ENCODE measurements around the gene OR1I1.
"Not testable (repeated sequence)": the region's sequence is repeated elsewhere in the genome, so short reads cannot be mapped to it uniquely, and the experiment has no call there.

The OR1I1 gene

GRCh38 chr19:15081911-15082310 lies at the start of gene OR1I1:
OR1I1 (plus strand) TSS chr19:15082211; CDS start chr19:15087066, 4,855 bp downstream.
- DNase-seq, result no peak

GRCh38 chr19:15035795-15036311 lies 46.2 kb upstream of the OR1I1 start:
- no peak for DNase-seq

- DNase-seq, result no peak
These were observed 44.4 kb upstream of the OR1I1 start for GRCh38 chr19:15037586-15037985.

GRCh38 chr19:15038294-15038693 lies 43.7 kb upstream of the OR1I1 start:
- no peak for DNase-seq

- DNase-seq, result no peak
These were observed 40.0 kb upstream of the OR1I1 start for GRCh38 chr19:15042003-15042402.

GRCh38 chr19:15042826-15043225 lies 39.2 kb upstream of the OR1I1 start:
- no peak for DNase-seq

- DNase-seq, result no peak
These were observed 36.5 kb upstream of the OR1I1 start for GRCh38 chr19:15045506-15045905.

- DNase-seq, result no peak
These were observed 34.3 kb upstream of the OR1I1 start for GRCh38 chr19:15047680-15048079.

GRCh38 chr19:15048128-15048527 lies 33.9 kb upstream of the OR1I1 start:
- no peak for DNase-seq

- DNase-seq, result no peak
These were observed 33.0 kb upstream of the OR1I1 start, which contains the start of gene CASP14 for GRCh38 chr19:15048885-15049541. CASP14 (plus strand) TSS chr19:15049480; CDS start chr19:15052252, 2,772 bp downstream.

GRCh38 chr19:15050639-15051038 lies 31.4 kb upstream of the OR1I1 start:
- DNase-seq, result no peak

- no peak for DNase-seq
These were observed 20.0 kb upstream of the OR1I1 start for GRCh38 chr19:15062036-15062435.

GRCh38 chr19:15070386-15070785 lies 11.6 kb upstream of the OR1I1 start:
- DNase-seq, result not testable (repeated sequence)

- DNase-seq, result no peak
These were observed 8.9 kb upstream of the OR1I1 start for GRCh38 chr19:15072930-15073647.

- DNase-seq, result no peak
These were observed 7.6 kb upstream of the OR1I1 start for GRCh38 chr19:15074371-15074770.

- no peak for DNase-seq
These were observed 6.2 kb upstream of the OR1I1 start for GRCh38 chr19:15075806-15076205.

GRCh38 chr19:15080002-15080401 lies 2.0 kb upstream of the OR1I1 start:
- not testable (repeated sequence) for DNase-seq

GRCh38 chr19:15087182-15087581 lies 5.2 kb downstream of the OR1I1 start:
- DNase-seq, result no peak

- no peak for DNase-seq
These were observed 10.1 kb downstream of the OR1I1 start for GRCh38 chr19:15091918-15092753.

GRCh38 chr19:15093001-15093400 lies 11.0 kb downstream of the OR1I1 start:
- no peak for DNase-seq

- no peak for DNase-seq
These were observed 14.2 kb downstream of the OR1I1 start for GRCh38 chr19:15096223-15096622.

- DNase-seq, result not testable (repeated sequence)
These were observed 16.0 kb downstream of the OR1I1 start for GRCh38 chr19:15097980-15098379.

GRCh38 chr19:15098460-15098859 lies 16.4 kb downstream of the OR1I1 start:
- DNase-seq, result no peak
